WERI-Rb-1 (cell line): ENCODE data around the gene ACOX2.

ENCODE experiments used
- DNase-seq: peaks from one replicate; pipeline ENCODE4 v3.0.0-alpha.2; 2020
- H3K27ac ChIP-seq: fragments of 250-450 bp; sonication (Bioruptor Pico); 2 replicates; pipeline ENCODE4 v1.5.1; 2020; ENCODE audit warnings: mild to moderate bottlenecking, moderate library complexity
- H3K27me3 ChIP-seq: fragments of 250-450 bp; sonication (Bioruptor Pico); 2 replicates; pipeline ENCODE4 v1.5.1; 2021; ENCODE audit warnings: mild to moderate bottlenecking, low read depth, moderate library complexity; ENCODE audit not compliant: insufficient read depth, severe bottlenecking
- H3K36me3 ChIP-seq: fragments of 250-450 bp; sonication (Bioruptor Pico); 2 replicates; pipeline ENCODE4 v1.5.1; 2020; ENCODE audit warnings: mild to moderate bottlenecking, moderate library complexity
- H3K4me3 ChIP-seq: 2 replicates; pipeline ENCODE4 v1.5.1; 2011; ENCODE audit warnings: low read depth, mild to moderate bottlenecking, control low read depth, low read length
- H3K9me3 ChIP-seq: fragments of 250-450 bp; sonication (Bioruptor Pico); 2 replicates; pipeline ENCODE4 v1.5.1; 2021; ENCODE audit warnings: mild to moderate bottlenecking, moderate library complexity; ENCODE audit not compliant: severe bottlenecking
- TF ChIP-seq, protein P1 (sequence below): IDR thresholded peaks from 2 replicates; pipeline ENCODE4 v1.5.1; 2011; ENCODE audit warnings: low read depth, mild to moderate bottlenecking, control low read depth, inconsistent platforms, low read length

Gene ACOX2

DNA sequence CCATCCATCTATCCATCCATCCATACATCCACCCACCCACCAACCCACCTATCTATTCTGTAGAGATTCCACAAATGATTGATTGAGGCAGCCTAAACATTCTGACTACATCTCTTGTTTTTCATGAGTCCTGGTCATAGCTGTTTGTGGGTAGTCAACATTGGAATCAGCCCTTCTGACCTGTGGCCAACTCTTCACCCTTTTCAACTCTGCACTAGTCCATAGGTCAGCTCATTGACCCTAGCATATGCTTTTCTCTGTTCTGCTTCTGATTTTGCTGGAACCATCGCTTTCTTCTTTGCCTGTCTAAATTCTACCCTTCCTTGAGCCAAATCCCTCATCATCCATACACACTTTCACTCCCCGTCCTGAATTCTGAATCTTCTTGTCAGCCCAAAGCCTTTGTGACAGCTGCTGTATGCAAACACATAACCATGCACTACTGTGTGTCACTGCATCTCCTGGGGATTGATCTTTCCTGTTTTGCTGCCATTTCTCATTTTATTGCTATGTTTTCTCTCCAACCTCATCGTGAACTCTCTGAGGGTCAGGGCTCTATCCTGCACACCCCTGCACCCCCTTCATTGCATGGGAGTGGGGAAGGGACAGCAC lies 61.9 kb downstream of the ACOX2 start:
- DNase-seq: no peak
- H3K27ac ChIP-seq: peak overlapping the region; percentile 56
- TF ChIP-seq, protein P1, sequence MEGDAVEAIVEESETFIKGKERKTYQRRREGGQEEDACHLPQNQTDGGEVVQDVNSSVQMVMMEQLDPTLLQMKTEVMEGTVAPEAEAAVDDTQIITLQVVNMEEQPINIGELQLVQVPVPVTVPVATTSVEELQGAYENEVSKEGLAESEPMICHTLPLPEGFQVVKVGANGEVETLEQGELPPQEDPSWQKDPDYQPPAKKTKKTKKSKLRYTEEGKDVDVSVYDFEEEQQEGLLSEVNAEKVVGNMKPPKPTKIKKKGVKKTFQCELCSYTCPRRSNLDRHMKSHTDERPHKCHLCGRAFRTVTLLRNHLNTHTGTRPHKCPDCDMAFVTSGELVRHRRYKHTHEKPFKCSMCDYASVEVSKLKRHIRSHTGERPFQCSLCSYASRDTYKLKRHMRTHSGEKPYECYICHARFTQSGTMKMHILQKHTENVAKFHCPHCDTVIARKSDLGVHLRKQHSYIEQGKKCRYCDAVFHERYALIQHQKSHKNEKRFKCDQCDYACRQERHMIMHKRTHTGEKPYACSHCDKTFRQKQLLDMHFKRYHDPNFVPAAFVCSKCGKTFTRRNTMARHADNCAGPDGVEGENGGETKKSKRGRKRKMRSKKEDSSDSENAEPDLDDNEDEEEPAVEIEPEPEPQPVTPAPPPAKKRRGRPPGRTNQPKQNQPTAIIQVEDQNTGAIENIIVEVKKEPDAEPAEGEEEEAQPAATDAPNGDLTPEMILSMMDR: no peak
- no peaks in the 10 kb centered on the region for H3K27me3 ChIP-seq
- H3K4me3 ChIP-seq: no peak overlapping the region
- no peaks in the 10 kb centered on the region for H3K36me3 ChIP-seq
- H3K9me3 ChIP-seq: peaks cover under 1% of the 10 kb centered on the region

- Histone ChIP-seq H3K9me3 (no peaks in the 10 kb centered on the region), H3K4me3 (no peak overlapping the region), H3K36me3 (no peaks in the 10 kb centered on the region), H3K27me3 (no peaks in the 10 kb centered on the region), H3K27ac (peak overlapping the region; percentile 56)
- TF ChIP-seq, protein P1: no peak
- DNase-seq: peak; percentile 56
These were observed 62.6 kb downstream of the ACOX2 start for GRCh38 chr3:58474348-58474911.

DNA sequence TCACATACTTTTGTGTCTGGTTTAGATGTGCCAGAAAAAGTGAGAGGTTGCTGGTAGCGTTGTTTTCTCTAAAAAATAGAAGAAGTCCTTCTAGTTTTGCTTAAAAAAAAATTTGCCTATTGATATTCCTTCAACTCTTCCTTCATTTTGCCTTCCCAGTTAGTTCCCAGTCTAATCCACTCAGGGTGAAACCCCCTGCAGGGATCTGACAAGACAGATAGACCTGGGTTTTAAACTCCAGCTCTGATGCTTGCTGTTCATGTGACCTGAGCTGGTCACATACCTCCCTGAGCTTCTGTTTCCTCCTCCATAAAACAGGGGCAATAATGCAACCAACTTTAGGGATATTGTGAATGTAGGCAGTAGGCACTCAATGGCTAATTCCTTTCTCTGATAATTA lies 63.7 kb downstream of the ACOX2 start:
- Histone ChIP-seq H3K27me3 (no peaks in the 10 kb centered on the region), H3K27ac (peak overlapping the region; percentile 56), H3K4me3 (no peak overlapping the region), H3K36me3 (no peaks in the 10 kb centered on the region), H3K9me3 (no peaks in the 10 kb centered on the region)
- peak; percentile 56 for DNase-seq
- TF ChIP-seq, protein P1: no peak

GRCh38 chr3:58471025-58471887 lies 65.7 kb downstream of the ACOX2 start:
- TF ChIP-seq, protein P1: no peak
- no peaks in the 10 kb centered on the region for H3K27me3 ChIP-seq
- no peaks in the 10 kb centered on the region for H3K36me3 ChIP-seq
- H3K9me3 ChIP-seq: no peaks in the 10 kb centered on the region
- peak; percentile 76 for DNase-seq
- H3K4me3 ChIP-seq: no peak overlapping the region
- peak overlapping the region; percentile 80 for H3K27ac ChIP-seq

DNA sequence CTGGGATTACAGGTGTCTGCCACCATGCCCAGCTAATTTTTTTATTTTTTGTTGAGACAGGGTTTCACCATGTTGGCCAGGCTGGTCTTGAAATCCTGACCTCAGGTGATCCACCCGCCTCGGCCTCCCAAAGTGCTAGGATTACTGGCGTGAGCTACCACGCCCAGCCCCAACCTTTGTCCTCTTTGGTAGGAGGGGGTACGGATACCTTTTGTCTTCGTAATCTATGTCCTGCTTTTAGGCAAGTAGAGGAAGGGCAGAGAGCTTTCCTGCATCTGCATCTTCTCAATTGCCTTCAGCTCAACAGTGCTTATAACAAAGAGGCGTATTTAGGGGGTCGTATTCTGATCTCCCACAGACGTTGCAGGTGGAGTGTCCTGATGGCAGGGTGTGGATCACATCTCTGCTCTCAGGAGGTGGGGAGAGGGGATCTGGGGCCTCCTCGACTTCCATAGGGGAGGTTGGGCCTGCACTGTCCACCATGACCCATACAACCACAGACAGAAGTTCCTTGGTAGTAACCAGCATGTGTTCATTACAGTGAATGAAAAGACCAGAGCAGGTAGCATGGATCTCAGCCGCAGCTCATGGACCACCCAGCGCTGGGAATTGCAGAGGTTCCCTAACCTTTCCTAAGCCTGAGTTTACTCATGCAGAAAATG lies 66.5 kb downstream of the ACOX2 start:
- Histone ChIP-seq H3K36me3 (no peaks in the 10 kb centered on the region), H3K27me3 (no peaks in the 10 kb centered on the region), H3K27ac (peak overlapping the region; percentile 80), H3K4me3 (no peak overlapping the region), H3K9me3 (no peaks in the 10 kb centered on the region)
- DNase-seq: no peak
- TF ChIP-seq, protein P1: no peak
